DND-41 (cell line): Measurements from ENCODE around the gene CD2AP.

Experiments used
- CTCF ChIP-seq: IDR thresholded peaks from 2 replicates; pipeline ENCODE4 v1.5.1; 2012; ENCODE audit warnings: borderline replicate concordance, low read length, moderate library complexity, mild to moderate bottlenecking; ENCODE audit not compliant: poor library complexity, severe bottlenecking; ENCODE audit errors: extremely low read depth
- EZH2 ChIP-seq: IDR thresholded peaks from 3 replicates; pipeline ENCODE4 v1.6.1; 2012; ENCODE audit warnings: borderline replicate concordance, low read depth, mild to moderate bottlenecking, moderate library complexity, low read length, inconsistent platforms; ENCODE audit not compliant: severe bottlenecking

- TF ChIP-seq CTCF (no peak), EZH2 (no peak)
Measured at GRCh38 chr6:47654255-47654654, 176.7 kb downstream of the CD2AP start.
